Kidney (tissue), 14 donors: ENCODE data around the gene FAM107B. TPM values are rescaled to one million over a fixed set of nuclear protein-coding genes. Genes with fewer than 3 reads are reported as not detected.

Experiments used
- DNase-seq, 5 donors: peaks; one replicate each; pipeline ENCODE4 v3.0.0-alpha.2; 2013 to 2020
- FAIRE-seq: peaks from 2 replicates; lab custom pipeline; 2012; peaks lifted over from hg19 to GRCh38; lab: Jason Lieb, UNC
- H3K27ac ChIP-seq, 2 donors: one replicate each; pipeline ENCODE4 v1.7.0; 2013; ENCODE audit warnings: low read depth in 2 of 2, low read length in 2 of 2, inconsistent platforms in 1 of 2
- H3K27me3 ChIP-seq: one replicate; pipeline ENCODE4 v1.7.1; 2013; ENCODE audit warnings: low read length, inconsistent platforms; ENCODE audit not compliant: control insufficient read depth, insufficient read depth
- H3K36me3 ChIP-seq, 3 donors: one replicate each; pipeline versions ENCODE4 v1.7.0 to v1.7.1; 2013; ENCODE audit warnings: low read length in 3 of 3, control low read depth in 1 of 3, inconsistent platforms in 1 of 3; ENCODE audit not compliant: insufficient read depth in 3 of 3, control insufficient read depth in 2 of 3
- H3K4me1 ChIP-seq, 3 donors: one replicate each; pipeline versions ENCODE4 v1.7.0 to v1.7.1; 2013; ENCODE audit warnings: low read length in 3 of 3, inconsistent platforms in 1 of 3, low read depth in 1 of 3; ENCODE audit not compliant: control insufficient read depth in 2 of 3, insufficient read depth in 2 of 3
- H3K4me3 ChIP-seq, 3 donors: one replicate each; pipeline versions ENCODE4 v1.7.0 to v1.8.1; 2013; ENCODE audit warnings: low read length in 3 of 3, control low read depth in 1 of 3, inconsistent platforms in 1 of 3
- H3K9ac ChIP-seq, 3 donors: one replicate each; pipeline versions ENCODE4 v1.7.0 to v1.7.1; 2013; ENCODE audit warnings: low read length in 3 of 3, control low read depth in 1 of 3, inconsistent platforms in 1 of 3
- H3K9me3 ChIP-seq, 3 donors: one replicate each; pipeline versions ENCODE4 v1.7.0 to v1.7.1; 2013; ENCODE audit warnings: low read length in 3 of 3, control low read depth in 1 of 3, inconsistent platforms in 1 of 3; ENCODE audit not compliant: control insufficient read depth in 2 of 3, insufficient read depth in 1 of 3
- CTCF ChIP-seq: IDR thresholded peaks from 3 replicates; pipeline ENCODE4 v1.5.1; 2012; ENCODE audit warnings: mild to moderate bottlenecking, moderate library complexity, borderline replicate concordance; ENCODE audit not compliant: insufficient read depth; ENCODE audit errors: extremely low read depth
- intact Hi-C: fragments of 100-400 bp; cut with DNase I; formaldehyde crosslinking; loops from one replicate; pipeline ENCODE4 v1.11.1; 2022
- polyA plus RNA-seq: library from polyadenylated mRNA; stranded (reverse); fragments of 350-450 nt; fragmentation: Illumina TruSeq; extraction: RNeasy Lipid Tissue Mini Kit (QIAGEN cat#74804); gene quantifications from one replicate; pipeline ENCODE4 v1.2.3, GENCODE V29; 2014; ENCODE audit warnings: low read depth, low replicate concordance; ENCODE audit not compliant: insufficient read depth
- total RNA-seq: library from RNA; stranded (reverse); fragmentation: NEBNext Ultra II Directional; extraction: Animal tissue kit (Norgen Biotek cat#: 25700); gene quantifications from one replicate; pipeline ENCODE4 v1.2.1, GENCODE V29; 2021
- donor health status: control.
- donor health status: control.
- donor health status: control.
- donor health status: control.
- donor health status: control.
- donor health status: DM: yes; HTN: yes; CAD: no.
- donor health status: Normal renal cell carcinoma (clear cell type).

The FAM107B gene
- total and polyA plus RNA-seq, 2 donors from 2014 or later, result 105 to 122 TPM

- no peak overlapping the region for H3K9ac ChIP-seq
- intact Hi-C loops, result no loop called here
- H3K27me3 ChIP-seq, result no peaks in the 10 kb centered on the region
- FAIRE-seq (no peak), DNase-seq (no peak)
- no peak overlapping the region for H3K27ac ChIP-seq
- no peaks in the 10 kb centered on the region for H3K36me3 ChIP-seq
- no peaks in the 10 kb centered on the region for H3K9me3 ChIP-seq
- no peak overlapping the region for H3K4me3 ChIP-seq
- no peaks in the 10 kb centered on the region for H3K4me1 ChIP-seq
- no peak for TF ChIP-seq CTCF
Measured at GRCh38 chr10:14701466-14701865, 73.2 kb downstream of the FAM107B start.

GRCh38 chr10:14700546-14700945 lies 74.2 kb downstream of the FAM107B start:
- intact Hi-C loops, result no loop called here
- H3K27ac ChIP-seq, result no peak overlapping the region
- no peak overlapping the region for H3K9ac ChIP-seq
- no peak for FAIRE-seq
- no peaks in the 10 kb centered on the region for H3K4me1 ChIP-seq
- H3K27me3 ChIP-seq, result no peaks in the 10 kb centered on the region
- TF ChIP-seq CTCF, result no peak
- no peak for DNase-seq
- H3K4me3 ChIP-seq, result no peak overlapping the region
- H3K36me3 ChIP-seq, result no peaks in the 10 kb centered on the region
- H3K9me3 ChIP-seq, result no peaks in the 10 kb centered on the region

- Histone ChIP-seq H3K4me3 (no peak overlapping the region), H3K27me3 (no peaks in the 10 kb centered on the region), H3K4me1 (no peaks in the 10 kb centered on the region), H3K9me3 (no peaks in the 10 kb centered on the region), H3K27ac (no peak overlapping the region), H3K9ac (no peak overlapping the region), H3K36me3 (no peaks in the 10 kb centered on the region)
- FAIRE-seq (no peak), DNase-seq (no peak)
- intact Hi-C loops, result no loop called here
- TF ChIP-seq CTCF, result no peak
Measured at GRCh38 chr10:14699482-14699881, 75.2 kb downstream of the FAM107B start.

- Histone ChIP-seq H3K36me3 (no peaks in the 10 kb centered on the region), H3K9ac (no peak overlapping the region), H3K9me3 (no peaks in the 10 kb centered on the region), H3K4me3 (no peak overlapping the region), H3K4me1 (no peaks in the 10 kb centered on the region), H3K27me3 (no peaks in the 10 kb centered on the region), H3K27ac (no peak overlapping the region)
- TF ChIP-seq CTCF, result no peak
- no peak for FAIRE-seq
- no peak for DNase-seq
- intact Hi-C loops, result no loop called here
Measured at GRCh38 chr10:14698829-14699170, 75.9 kb downstream of the FAM107B start.
